ENCODE data around the gene FOXC2.

Gene FOXC2

DNA sequence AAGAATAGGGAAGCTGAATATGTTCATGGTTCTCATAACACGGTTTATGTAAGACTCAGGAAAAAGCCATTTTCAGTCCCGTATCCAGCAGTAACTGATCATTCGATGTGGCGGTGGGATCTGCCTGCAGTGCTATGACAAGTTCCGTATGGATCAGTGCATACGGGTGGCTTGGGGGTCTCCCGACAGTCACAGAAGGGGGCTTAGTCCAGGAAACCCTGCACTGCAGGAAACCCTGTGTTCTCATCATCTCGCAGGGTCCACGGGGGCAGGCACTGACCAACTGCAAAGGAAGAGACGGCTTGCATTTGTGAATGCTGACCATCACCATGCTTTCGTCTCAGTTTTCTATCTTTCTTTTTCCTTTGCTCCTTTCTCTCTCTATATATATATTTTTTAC, 19.3 kb upstream of the FOXC2 start:
- TF ChIP-seq, protein P1, sequence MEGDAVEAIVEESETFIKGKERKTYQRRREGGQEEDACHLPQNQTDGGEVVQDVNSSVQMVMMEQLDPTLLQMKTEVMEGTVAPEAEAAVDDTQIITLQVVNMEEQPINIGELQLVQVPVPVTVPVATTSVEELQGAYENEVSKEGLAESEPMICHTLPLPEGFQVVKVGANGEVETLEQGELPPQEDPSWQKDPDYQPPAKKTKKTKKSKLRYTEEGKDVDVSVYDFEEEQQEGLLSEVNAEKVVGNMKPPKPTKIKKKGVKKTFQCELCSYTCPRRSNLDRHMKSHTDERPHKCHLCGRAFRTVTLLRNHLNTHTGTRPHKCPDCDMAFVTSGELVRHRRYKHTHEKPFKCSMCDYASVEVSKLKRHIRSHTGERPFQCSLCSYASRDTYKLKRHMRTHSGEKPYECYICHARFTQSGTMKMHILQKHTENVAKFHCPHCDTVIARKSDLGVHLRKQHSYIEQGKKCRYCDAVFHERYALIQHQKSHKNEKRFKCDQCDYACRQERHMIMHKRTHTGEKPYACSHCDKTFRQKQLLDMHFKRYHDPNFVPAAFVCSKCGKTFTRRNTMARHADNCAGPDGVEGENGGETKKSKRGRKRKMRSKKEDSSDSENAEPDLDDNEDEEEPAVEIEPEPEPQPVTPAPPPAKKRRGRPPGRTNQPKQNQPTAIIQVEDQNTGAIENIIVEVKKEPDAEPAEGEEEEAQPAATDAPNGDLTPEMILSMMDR (IDR thresholded peaks at IDR 0.05; ENCODE audit: low read depth, low read length) = no peak
- in situ Hi-C loops (cut with HindIII; ENCODE audit: low sequenced_read_pairs) = no loop called here
- no peak for DNase-seq (ENCODE audit: low read depth, low spot score)
- no peak overlapping the region for H3K4me3 ChIP-seq (ENCODE audit: low read depth, low read length)

DNA sequence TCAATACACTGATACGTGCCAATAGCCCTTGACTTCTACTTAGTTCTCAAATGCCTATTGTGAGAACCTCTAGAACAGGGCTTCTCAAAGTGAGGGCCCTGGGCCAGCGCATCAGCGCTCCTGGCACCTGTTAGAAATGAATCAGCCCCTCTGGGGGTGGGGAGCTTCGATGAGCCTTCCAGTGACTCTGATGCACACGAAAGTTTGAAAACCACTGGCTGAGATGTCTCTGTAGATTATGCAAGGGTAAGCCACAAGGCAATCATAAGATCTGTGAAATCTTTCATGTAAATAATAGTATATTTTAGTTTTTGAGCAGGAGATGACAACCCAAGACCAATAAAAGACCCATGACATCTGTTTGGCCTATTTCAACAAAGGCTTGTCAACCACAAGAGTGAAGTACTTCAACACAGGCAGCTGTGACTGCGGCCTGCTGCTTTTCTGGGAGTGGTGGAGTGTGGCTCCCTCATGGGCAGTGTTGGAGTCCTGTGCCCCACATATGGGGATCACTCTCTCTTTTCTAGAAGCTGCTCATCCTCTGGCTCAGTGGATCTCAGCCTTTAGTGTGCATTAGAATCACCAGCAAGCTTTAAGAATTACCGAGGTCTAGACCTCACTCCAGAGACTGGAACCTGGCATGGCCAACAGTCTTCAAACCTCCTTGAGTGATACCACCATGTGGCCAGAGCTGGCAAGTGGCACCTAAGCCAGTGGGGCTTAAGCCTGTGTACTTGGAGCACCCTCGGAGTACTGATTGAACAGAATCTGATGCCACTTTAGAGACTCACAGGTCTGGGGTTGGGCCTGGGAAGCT, 17.3 kb upstream of the FOXC2 start:
- TF ChIP-seq, protein P1 (IDR thresholded peaks at IDR 0.05; ENCODE audit: low read depth, low read length) = no peak
- no peak overlapping the region for H3K4me3 ChIP-seq (ENCODE audit: low read depth, low read length)
- in situ Hi-C loops (cut with HindIII; ENCODE audit: low sequenced_read_pairs) = no loop called here
- DNase-seq (ENCODE audit: low read depth, low spot score) = no peak

DNA sequence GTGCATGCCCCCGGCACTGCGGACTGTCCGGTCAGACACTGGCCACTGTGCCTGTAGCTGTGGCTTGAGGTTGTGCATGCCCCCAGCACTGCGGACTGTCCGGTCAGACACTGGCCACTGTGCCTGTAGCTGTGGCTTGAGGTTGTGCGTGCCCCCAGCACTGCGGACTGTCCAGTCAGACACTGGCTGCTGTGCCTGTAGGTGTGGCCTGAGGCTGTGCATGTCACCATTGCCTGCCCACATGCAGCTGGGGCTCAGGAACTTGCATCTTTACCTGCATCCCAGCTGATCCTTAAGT, 16.8 kb upstream of the FOXC2 start:
- in situ Hi-C loops (cut with HindIII; ENCODE audit: low sequenced_read_pairs) = loop anchor here (25.0 kb wide), 1 partner anchor 512 kb away; no protein-coding TSS in a partner anchor
- TF ChIP-seq, protein P1 (IDR thresholded peaks at IDR 0.05; ENCODE audit: low read depth, low read length) = no peak
- DNase-seq (ENCODE audit: low read depth, low spot score) = no peak
- H3K4me3 ChIP-seq (ENCODE audit: low read depth, low read length) = no peak overlapping the region

DNA sequence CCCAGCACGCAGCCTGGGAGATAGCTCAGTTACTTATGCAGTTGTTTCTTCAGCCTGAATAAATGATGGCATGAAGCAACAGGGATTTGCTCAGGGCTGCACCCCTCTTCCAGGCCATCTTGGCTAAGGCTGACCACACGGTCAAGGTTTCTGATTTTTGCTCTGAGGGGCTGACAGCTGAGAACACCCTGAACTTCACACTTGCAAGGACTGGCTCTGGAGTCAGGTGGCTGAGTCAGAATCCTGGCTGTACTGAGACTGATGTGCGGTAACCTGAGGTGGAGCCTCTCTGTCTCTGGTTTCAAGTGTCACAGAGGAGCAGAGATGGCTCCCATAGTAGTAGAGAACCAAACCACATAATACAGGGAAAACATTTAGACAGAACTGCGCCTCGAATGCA, 16.3 kb upstream of the FOXC2 start:
- TF ChIP-seq, protein P1 (IDR thresholded peaks at IDR 0.05; ENCODE audit: low read depth, low read length) = no peak
- in situ Hi-C loops (cut with HindIII; ENCODE audit: low sequenced_read_pairs) = loop anchor here (25.0 kb wide), 1 partner anchor 512 kb away; no protein-coding TSS in a partner anchor
- no peak overlapping the region for H3K4me3 ChIP-seq (ENCODE audit: low read depth, low read length)
- DNase-seq (ENCODE audit: low read depth, low spot score) = no peak

DNA sequence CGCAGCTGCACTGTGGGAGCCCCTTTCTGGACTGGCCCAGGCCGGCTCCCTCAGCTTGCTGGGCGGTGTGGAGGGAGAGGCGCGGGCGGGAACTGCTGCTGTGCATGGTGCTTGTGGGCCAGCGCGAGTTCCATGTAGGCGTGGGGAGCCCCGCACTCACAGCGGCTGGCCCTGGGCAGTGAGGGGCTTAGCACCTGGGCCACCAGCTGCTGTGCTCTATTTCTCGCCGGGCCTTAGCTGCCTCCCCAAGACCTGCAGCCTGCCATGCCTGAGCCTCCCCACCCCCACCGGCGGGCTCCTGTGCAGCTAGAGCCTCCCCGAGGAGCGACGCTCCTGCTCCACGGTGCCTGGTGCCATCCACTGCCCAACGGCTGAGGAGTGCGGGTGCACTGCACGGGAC, 13.3 kb upstream of the FOXC2 start:
- in situ Hi-C loops (cut with HindIII; ENCODE audit: low sequenced_read_pairs) = loop anchor here (25.0 kb wide), 1 partner anchor 509 kb away; no protein-coding TSS in a partner anchor
- TF ChIP-seq, protein P1 (IDR thresholded peaks at IDR 0.05; ENCODE audit: low read depth, low read length) = no peak
- DNase-seq (ENCODE audit: low read depth, low spot score) = no peak
- H3K4me3 ChIP-seq (ENCODE audit: low read depth, low read length) = no peak overlapping the region

DNA sequence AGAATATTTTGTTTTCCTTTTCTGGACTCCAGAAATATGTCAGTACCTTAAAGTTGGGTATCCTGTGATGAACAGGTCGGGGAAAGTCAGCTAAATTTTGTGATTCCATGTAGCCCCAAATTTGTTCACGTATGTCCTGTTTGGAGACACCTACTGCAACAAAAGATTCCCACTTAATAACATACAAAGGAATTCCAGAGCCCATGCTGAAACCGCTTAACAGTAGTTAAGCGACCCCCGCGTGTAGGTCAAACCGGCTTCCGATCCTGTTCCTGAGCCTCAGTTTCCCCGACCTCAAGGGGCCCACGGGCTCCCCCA, 12.1 kb upstream of the FOXC2 start:
- H3K4me3 ChIP-seq (ENCODE audit: low read depth, low read length) = peak overlapping the region; percentile 99
- TF ChIP-seq, protein P1 (IDR thresholded peaks at IDR 0.05; ENCODE audit: low read depth, low read length) = no peak

More for the DNA sequence above, 12.1 kb upstream of the FOXC2 start:
- no peak for DNase-seq (ENCODE audit: low read depth, low spot score)
- in situ Hi-C loops (cut with HindIII; ENCODE audit: low sequenced_read_pairs) = loop anchor here (25.0 kb wide), 1 partner anchor 508 kb away; no protein-coding TSS in a partner anchor
